Measurements from ENCODE around the gene GSK3B.
"Not testable (repeated sequence)": the region's sequence is repeated elsewhere in the genome, so short reads cannot be mapped to it uniquely, and the experiment has no call there.

The GSK3B gene

GRCh38 chr3:120095226-120095978 is 1.2 kb upstream of the GSK3B start:
- peak; percentile 83 for DNase-seq

- peak; percentile 100 for DNase-seq
Measured at GRCh38 chr3:120094776-120095225, 554 bp upstream of the GSK3B start.

- no peak for DNase-seq
Measured at GRCh38 chr3:120093119-120093910, 932 bp downstream of the GSK3B start.

GRCh38 chr3:120092474-120092873 is 1.8 kb downstream of the GSK3B start:
- no peak for DNase-seq

GRCh38 chr3:120090422-120090821 is 3.8 kb downstream of the GSK3B start:
- DNase-seq, result no peak

GRCh38 chr3:120089089-120089488 is 5.2 kb downstream of the GSK3B start:
- DNase-seq, result no peak

GRCh38 chr3:120088622-120089021 is 5.6 kb downstream of the GSK3B start:
- no peak for DNase-seq

- DNase-seq, result no peak
Measured at GRCh38 chr3:120081719-120082118, 12.5 kb downstream of the GSK3B start.

GRCh38 chr3:120080836-120081235 is 13.4 kb downstream of the GSK3B start:
- no peak for DNase-seq

- DNase-seq, result no peak
Measured at GRCh38 chr3:120077731-120078130, 16.5 kb downstream of the GSK3B start.

- no peak for DNase-seq
Measured at GRCh38 chr3:120072867-120073525, 21.3 kb downstream of the GSK3B start.

- DNase-seq, result no peak
Measured at GRCh38 chr3:120071259-120071658, 23.0 kb downstream of the GSK3B start.

GRCh38 chr3:120070263-120070981 is 23.8 kb downstream of the GSK3B start:
- DNase-seq, result no peak

GRCh38 chr3:120067083-120067482 is 27.2 kb downstream of the GSK3B start:
- DNase-seq, result no peak

GRCh38 chr3:120066634-120067033 is 27.6 kb downstream of the GSK3B start:
- DNase-seq, result no peak

GRCh38 chr3:120064641-120065040 is 29.6 kb downstream of the GSK3B start:
- no peak for DNase-seq

GRCh38 chr3:120062474-120062873 is 31.8 kb downstream of the GSK3B start:
- DNase-seq, result no peak

GRCh38 chr3:120059081-120059864 is 35.0 kb downstream of the GSK3B start:
- no peak for DNase-seq

- DNase-seq, result no peak
Measured at GRCh38 chr3:120057626-120058025, 36.6 kb downstream of the GSK3B start.

- no peak for DNase-seq
Measured at GRCh38 chr3:120057029-120057428, 37.2 kb downstream of the GSK3B start.

- DNase-seq, result not testable (repeated sequence)
Measured at GRCh38 chr3:120053647-120054046, 40.6 kb downstream of the GSK3B start.

- no peak for DNase-seq
Measured at GRCh38 chr3:120052677-120053076, 41.6 kb downstream of the GSK3B start.

Data from NCI-H345 (cell line).